OCI-LY7 (cell line): ENCODE measurements around the gene ARMC5. TPM values are rescaled to one million over a fixed set of nuclear protein-coding genes. Genes with fewer than 3 reads are reported as not detected.

ENCODE experiments used
- BruUV-seq: library from RNA; stranded (reverse); fragments of 400-500 nt; replicated peaks from 2 replicates; lab custom pipeline; 2021; lab: Mats Ljungman, UMichigan
- CTCF ChIA-PET: fragments of 300-600 bp; sonication (Branson Sonifier 250); formaldehyde crosslinking; loops from one replicate; lab custom pipeline; 2022; ENCODE audit warnings: antibody characterized with exemption; ENCODE audit not compliant: unreplicated experiment; lab: Charles Lee
- POLR2A ChIA-PET: fragments of 300-600 bp; sonication (Branson Sonifier 250); formaldehyde crosslinking; loops from one replicate; lab custom pipeline; 2022; ENCODE audit warnings: antibody characterized with exemption; lab: Charles Lee
- DNase-seq: peaks from one replicate; pipeline ENCODE4 v3.0.0-alpha.2; 2015; ENCODE audit warnings: low spot score
- H2AFZ ChIP-seq: fragments of 200-600 bp; sonication (generic), shearing (Covaris generic); 2 replicates; pipeline ENCODE4 v1.6.1; 2014; ENCODE audit warnings: mild to moderate bottlenecking, antibody characterized with exemption, low read length, moderate library complexity
- H3K27ac ChIP-seq: fragments of 200-600 bp; sonication (generic); 2 replicates; pipeline ENCODE4 v1.5.1; 2014; ENCODE audit warnings: mixed run types, low read depth, mild to moderate bottlenecking, moderate library complexity, low read length, inconsistent platforms; ENCODE audit not compliant: poor library complexity, severe bottlenecking
- H3K36me3 ChIP-seq: fragments of 200-600 bp; sonication (generic); 2 replicates; pipeline ENCODE4 v1.6.1; 2014; ENCODE audit warnings: mild to moderate bottlenecking, antibody characterized with exemption, low read length, moderate library complexity, mixed read lengths; ENCODE audit not compliant: insufficient read depth
- H3K4me1 ChIP-seq: fragments of 200-600 bp; sonication (generic); 2 replicates; pipeline ENCODE4 v1.5.1; 2014; ENCODE audit warnings: mild to moderate bottlenecking, low read length; ENCODE audit not compliant: insufficient read depth, poor library complexity, severe bottlenecking
- H3K4me2 ChIP-seq: fragments of 200-600 bp; sonication (generic); 2 replicates; pipeline ENCODE4 v1.6.1; 2014; ENCODE audit warnings: mild to moderate bottlenecking, low read length
- H3K4me3 ChIP-seq: fragments of 200-600 bp; sonication (generic); 2 replicates; pipeline ENCODE4 v1.5.1; 2014; ENCODE audit warnings: mild to moderate bottlenecking, low read depth, low read length; ENCODE audit not compliant: poor library complexity, severe bottlenecking
- H3K79me2 ChIP-seq: fragments of 200-600 bp; sonication (generic); 2 replicates; pipeline ENCODE4 v1.6.1; 2016; ENCODE audit warnings: low read depth, mild to moderate bottlenecking, low read length, moderate library complexity, mixed read lengths; ENCODE audit not compliant: insufficient read depth
- H3K9me2 ChIP-seq: fragments of 200-600 bp; sonication (generic); 2 replicates; pipeline ENCODE4 v1.6.1; 2016; ENCODE audit warnings: mild to moderate bottlenecking, low read length, mixed read lengths; ENCODE audit not compliant: insufficient read depth
- H3K9me3 ChIP-seq: fragments of 200-600 bp; sonication (generic); 2 replicates; pipeline ENCODE4 v1.6.1; 2014; ENCODE audit warnings: mild to moderate bottlenecking, mixed run types, low read length, mixed read lengths
- H4K20me1 ChIP-seq: fragments of 200-600 bp; sonication (generic); 2 replicates; pipeline ENCODE4 v1.6.1; 2014; ENCODE audit warnings: mild to moderate bottlenecking, antibody characterized with exemption, low read length, moderate library complexity, mixed read lengths; ENCODE audit not compliant: insufficient read depth
- CTCF ChIP-seq: fragments of 200-600 bp; sonication (generic); conservative IDR thresholded peaks from 2 replicates; pipeline ENCODE4 v1.5.1; 2014; ENCODE audit warnings: mild to moderate bottlenecking, antibody characterized with exemption, low read length, moderate library complexity, mixed read lengths
- EZH2phosphoT487 ChIP-seq: fragments of 200-600 bp; sonication (generic); IDR thresholded peaks from 2 replicates; pipeline ENCODE4 v1.6.1; 2018; ENCODE audit warnings: low read depth, borderline replicate concordance, mild to moderate bottlenecking, mixed run types, antibody characterized with exemption, low read length, moderate library complexity, mixed read lengths
- intact Hi-C: fragments of 100-400 bp; cut with micrococcal nuclease; formaldehyde crosslinking; loops from one replicate; pipeline ENCODE4 v1.10.0; 2022; ENCODE audit not compliant: unreplicated experiment
- total RNA-seq, 2 experiments: library from RNA; depleted of rRNA in 1 of 2; stranded (reverse); fragments of >200 nt in 1 of 2; shearing (Covaris generic) in 1 of 2; gene quantifications; 2 replicates each; pipeline ENCODE4 v1.2.3, GENCODE V29; 2014 to 2022

ARMC5 gene
- total RNA-seq, 2 experiments from 2014 or later, result 6.4 to 8.8 TPM

- ChIA-PET CTCF (no interaction called here), POLR2A (no interaction called here)
- BruUV-seq, result no TSS peak
- peaks cover 29% of the 10 kb centered on the region; the same call in 1 of the 2 replicates for H3K79me2 ChIP-seq
- no peak overlapping the region for H3K4me2 ChIP-seq
- no peak overlapping the region for H2AFZ ChIP-seq
- H3K9me2 ChIP-seq, result no peaks in the 10 kb centered on the region
- no peak for TF ChIP-seq CTCF
- no peak for TF ChIP-seq EZH2phosphoT487
- no peaks in the 10 kb centered on the region for H3K9me3 ChIP-seq
- no peak for DNase-seq
- intact Hi-C loops, result loop anchor here (10.0 kb wide), 1 partner anchor 339 kb away; the partner anchor contains the start of gene KAT8
- no peak overlapping the region for H3K27ac ChIP-seq
- no peak overlapping the region for H3K4me3 ChIP-seq
- peaks cover 13% of the 10 kb centered on the region; the same call in 1 of the 2 replicates for H3K36me3 ChIP-seq
- H3K4me1 ChIP-seq, result peaks cover 26% of the 10 kb centered on the region
- H4K20me1 ChIP-seq, result peaks cover 12% of the 10 kb centered on the region
Observed at GRCh38 chr16:31453255-31454204, 5.8 kb upstream of the ARMC5 start.

- Histone ChIP-seq H2AFZ (no peak overlapping the region), H3K36me3 (peaks cover 13% of the 10 kb centered on the region; the same call in 1 of the 2 replicates), H3K4me1 (peaks cover 35% of the 10 kb centered on the region), H3K4me2 (peak overlapping the region; percentile 58), H3K9me2 (no peaks in the 10 kb centered on the region), H3K9me3 (no peaks in the 10 kb centered on the region), H3K27ac (no peak overlapping the region), H3K79me2 (peaks cover 36% of the 10 kb centered on the region; the same call in 1 of the 2 replicates), H3K4me3 (peak overlapping the region; percentile 47), H4K20me1 (peaks cover 19% of the 10 kb centered on the region)
- CTCF ChIA-PET, result interaction anchor here (0.6 kb wide), 1 partner anchor 418 kb away, joined by 3 read pairs; the partner anchor contains the start of gene ZNF267
- intact Hi-C loops, result loop anchor here (5.0 to 10.0 kb wide), 2 partner anchors 242 to 341 kb away; partner anchors contain the start of gene KAT8
- BruUV-seq, result TSS peak; percentile 15
- POLR2A ChIA-PET, result interaction anchor here (0.6 to 0.9 kb wide), 3 partner anchors 24 to 436 kb away, joined by 3 read pairs; no protein-coding TSS in a partner anchor
- peak; percentile 83 for TF ChIP-seq CTCF
- no peak for TF ChIP-seq EZH2phosphoT487
- peak; percentile 61 for DNase-seq
Observed at GRCh38 chr16:31455601-31456314, 3.5 kb upstream of the ARMC5 start.
